Measurements from ENCODE around the gene CSNK2B.
"Not testable (repeated sequence)": the region's sequence is repeated elsewhere in the genome, so short reads cannot be mapped to it uniquely, and the experiment has no call there.

The CSNK2B gene

DNA sequence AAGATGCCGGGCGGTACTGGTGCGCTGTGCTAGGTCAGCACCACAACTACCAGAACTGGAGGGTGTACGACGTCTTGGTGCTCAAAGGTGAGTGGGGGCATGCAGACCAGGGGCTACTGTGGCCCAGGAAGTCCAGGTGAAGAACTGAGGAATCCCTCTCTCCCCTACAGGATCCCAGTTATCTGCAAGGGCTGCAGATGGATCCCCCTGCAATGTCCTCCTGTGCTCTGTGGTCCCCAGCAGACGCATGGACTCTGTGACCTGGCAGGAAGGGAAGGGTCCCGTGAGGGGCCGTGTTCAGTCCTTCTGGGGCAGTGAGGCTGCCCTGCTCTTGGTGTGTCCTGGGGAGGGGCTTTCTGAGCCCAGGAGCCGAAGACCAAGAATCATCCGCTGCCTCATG, 41.8 kb downstream of the CSNK2B start:
- POLR2A ChIA-PET = no interaction called here
- CTCF ChIA-PET = interaction anchor here (2.1 kb wide), 1 partner anchor 62 kb away, joined by 8 read pairs; no protein-coding TSS in a partner anchor

DNA sequence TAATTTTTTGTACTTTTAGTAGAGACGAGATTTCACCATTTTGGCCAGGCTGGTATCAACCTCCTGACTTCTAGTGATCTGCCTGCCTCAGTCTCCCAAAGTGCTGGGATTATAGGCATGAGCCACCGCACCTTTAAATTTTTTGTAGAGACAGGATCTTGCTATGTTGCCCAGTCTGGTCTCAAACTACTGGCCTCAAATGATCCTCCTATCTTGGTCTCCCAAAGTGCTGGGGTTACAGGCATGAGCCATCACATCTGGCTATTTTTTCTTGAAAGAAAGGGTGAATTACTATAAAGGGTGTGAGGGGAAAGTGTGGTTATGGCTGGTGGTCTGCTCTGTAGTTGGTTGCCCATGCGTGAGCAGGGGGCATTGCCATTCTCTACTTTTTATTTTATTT, 42.3 kb downstream of the CSNK2B start:
- CTCF ChIA-PET = interaction anchor here (1.6 kb wide), 1 partner anchor 12 kb away, joined by 3 read pairs; no protein-coding TSS in a partner anchor
- TF ChIP-seq, protein P1, sequence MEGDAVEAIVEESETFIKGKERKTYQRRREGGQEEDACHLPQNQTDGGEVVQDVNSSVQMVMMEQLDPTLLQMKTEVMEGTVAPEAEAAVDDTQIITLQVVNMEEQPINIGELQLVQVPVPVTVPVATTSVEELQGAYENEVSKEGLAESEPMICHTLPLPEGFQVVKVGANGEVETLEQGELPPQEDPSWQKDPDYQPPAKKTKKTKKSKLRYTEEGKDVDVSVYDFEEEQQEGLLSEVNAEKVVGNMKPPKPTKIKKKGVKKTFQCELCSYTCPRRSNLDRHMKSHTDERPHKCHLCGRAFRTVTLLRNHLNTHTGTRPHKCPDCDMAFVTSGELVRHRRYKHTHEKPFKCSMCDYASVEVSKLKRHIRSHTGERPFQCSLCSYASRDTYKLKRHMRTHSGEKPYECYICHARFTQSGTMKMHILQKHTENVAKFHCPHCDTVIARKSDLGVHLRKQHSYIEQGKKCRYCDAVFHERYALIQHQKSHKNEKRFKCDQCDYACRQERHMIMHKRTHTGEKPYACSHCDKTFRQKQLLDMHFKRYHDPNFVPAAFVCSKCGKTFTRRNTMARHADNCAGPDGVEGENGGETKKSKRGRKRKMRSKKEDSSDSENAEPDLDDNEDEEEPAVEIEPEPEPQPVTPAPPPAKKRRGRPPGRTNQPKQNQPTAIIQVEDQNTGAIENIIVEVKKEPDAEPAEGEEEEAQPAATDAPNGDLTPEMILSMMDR (IDR thresholded peaks at IDR 0.05; ENCODE audit: control extremely low read depth, extremely low read depth, low read depth, missing control alignments) = no peak
- no peak for DNase-seq (ENCODE audit: extremely low spot score)
- POLR2A ChIA-PET = no interaction called here

More for the DNA sequence above, 41.8 kb downstream of the CSNK2B start:
- TF ChIP-seq, protein P1 (IDR thresholded peaks at IDR 0.05; ENCODE audit: control extremely low read depth, extremely low read depth, low read depth, missing control alignments) = no peak
- no peak for DNase-seq (ENCODE audit: extremely low spot score)

DNA sequence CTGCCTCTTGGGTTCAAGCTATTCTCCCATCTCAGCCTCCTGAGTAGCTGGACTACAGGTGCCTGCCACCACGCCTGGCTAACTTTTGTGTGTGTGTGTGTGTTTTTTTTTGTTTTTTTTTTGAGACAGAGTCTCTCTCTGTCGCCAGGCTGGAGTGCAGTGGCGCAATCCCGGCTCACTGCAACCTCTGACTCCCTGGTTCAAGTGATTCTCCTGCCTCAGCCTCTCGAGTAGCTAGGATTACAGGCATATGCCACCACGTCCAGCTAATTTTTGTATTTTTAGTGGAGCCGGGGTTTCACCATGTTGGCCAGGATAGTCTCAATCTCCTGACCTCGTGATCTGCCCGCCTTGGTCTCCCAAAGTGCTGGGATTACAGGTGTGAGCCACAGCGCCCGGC, 43.3 kb downstream of the CSNK2B start:
- CTCF ChIA-PET = interaction anchor here (1.6 to 4.3 kb wide), 2 partner anchors 11 to 20 kb away, joined by 3 to 14 read pairs; partner anchors contain the start of gene DDAH2
- DNase-seq (ENCODE audit: extremely low spot score); POLR2A ChIA-PET: not testable (repeated sequence)

DNA sequence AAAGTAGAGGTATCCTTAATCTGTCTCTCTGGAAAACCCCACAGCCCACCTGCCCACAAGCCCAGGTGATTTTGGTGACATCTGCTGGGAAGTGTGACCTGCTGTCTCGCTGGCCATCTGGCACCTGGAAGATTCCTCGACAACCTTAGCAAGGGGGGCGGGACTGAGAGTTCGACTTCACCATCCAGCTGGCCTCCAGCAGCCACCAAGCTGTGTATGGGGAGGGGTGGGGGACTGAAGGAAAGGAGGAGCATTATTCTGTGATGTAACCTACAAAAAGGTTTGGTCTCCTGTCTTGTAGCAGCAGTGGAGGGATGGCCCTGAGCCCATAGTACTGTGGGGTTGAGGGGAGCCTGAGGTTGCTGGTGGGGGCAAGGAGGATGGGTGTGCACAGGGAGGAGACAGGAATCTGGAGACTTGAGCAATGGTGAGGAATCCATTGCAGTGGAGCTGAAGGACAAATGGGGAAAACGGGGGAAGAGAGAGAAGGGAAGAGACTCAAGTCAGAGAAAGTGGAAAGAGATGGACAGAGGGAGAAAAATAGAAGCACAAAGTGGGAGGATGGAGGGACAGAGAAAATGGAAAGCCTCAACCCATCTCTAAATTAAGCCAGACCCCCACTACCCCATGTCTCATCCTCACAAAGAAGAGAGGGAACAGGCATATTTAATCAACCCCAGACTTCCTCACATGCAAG, 44.8 kb downstream of the CSNK2B start:
- DNase-seq (ENCODE audit: extremely low spot score) = no peak
- ChIA-PET CTCF (interaction anchor here (1.5 to 4.3 kb wide), 4 partner anchors 15 to 119 kb away, joined by 4 to 14 read pairs (median 5); partner anchors contain the start of gene DDAH2), POLR2A (interaction anchor here (0.6 to 1.2 kb wide), 2 partner anchors 17 to 186 kb away, joined by 3 to 7 read pairs; no protein-coding TSS in a partner anchor)
- TF ChIP-seq, protein P1 (IDR thresholded peaks at IDR 0.05; ENCODE audit: control extremely low read depth, extremely low read depth, low read depth, missing control alignments) = no peak

DNA sequence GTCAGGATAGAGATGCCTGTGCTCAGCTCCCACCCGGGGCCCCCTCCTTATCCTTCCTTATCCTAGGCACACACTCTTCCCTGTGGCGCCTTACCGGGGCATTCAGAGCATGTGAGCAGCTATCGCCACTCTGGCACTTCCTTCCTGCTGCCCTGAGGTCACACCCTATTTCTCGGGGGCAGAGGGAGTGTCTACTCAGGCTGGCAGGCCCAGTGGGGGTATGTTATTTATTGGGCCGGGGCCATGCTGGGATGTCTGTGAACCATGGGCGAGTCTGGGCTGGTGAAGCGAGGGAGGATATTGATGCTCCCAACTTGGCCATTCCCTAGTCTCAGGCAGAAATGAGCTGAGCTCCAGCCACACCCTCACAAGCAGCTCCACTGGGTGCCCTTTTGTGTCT, 45.4 kb downstream of the CSNK2B start:
- ChIA-PET POLR2A (interaction anchor here (1.2 kb wide), 1 partner anchor 16 kb away, joined by 3 read pairs; no protein-coding TSS in a partner anchor), CTCF (interaction anchor here (1.5 to 4.3 kb wide), 4 partner anchors 14 to 119 kb away, joined by 4 to 14 read pairs (median 5); partner anchors contain the start of gene DDAH2)
- TF ChIP-seq, protein P1 (IDR thresholded peaks at IDR 0.05; ENCODE audit: control extremely low read depth, extremely low read depth, low read depth, missing control alignments) = no peak
- no peak for DNase-seq (ENCODE audit: extremely low spot score)

DNA sequence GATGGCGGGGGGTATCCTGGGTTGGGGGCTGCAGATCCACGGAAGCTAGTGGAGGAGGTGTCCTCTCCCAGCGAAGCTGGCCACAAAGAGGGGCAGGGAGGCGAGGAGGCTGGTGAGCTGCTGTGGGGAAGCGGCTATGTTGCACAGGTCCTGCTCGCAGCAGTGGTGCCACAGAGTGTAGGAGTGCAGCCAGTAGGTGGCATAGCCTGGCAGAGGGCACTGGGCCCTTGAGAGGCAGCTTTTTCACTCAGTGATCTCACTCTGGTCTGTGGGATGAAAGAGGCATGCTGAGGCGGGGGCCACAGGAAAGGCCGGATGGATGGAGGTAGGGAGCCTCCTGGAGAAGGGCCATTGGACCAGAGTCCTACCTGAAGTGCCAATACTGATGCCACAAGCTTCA, 46.4 kb downstream of the CSNK2B start:
- DNase-seq (ENCODE audit: extremely low spot score) = no peak
- POLR2A ChIA-PET = interaction anchor here (0.8 kb wide), 1 partner anchor 13 kb away, joined by 5 read pairs; no protein-coding TSS in a partner anchor
- TF ChIP-seq, protein P1 (IDR thresholded peaks at IDR 0.05; ENCODE audit: control extremely low read depth, extremely low read depth, low read depth, missing control alignments) = no peak
- CTCF ChIA-PET = interaction anchor here (1.5 to 4.3 kb wide), 3 partner anchors 13 to 57 kb away, joined by 5 to 14 read pairs (median 5); partner anchors contain the start of gene DDAH2

DNA sequence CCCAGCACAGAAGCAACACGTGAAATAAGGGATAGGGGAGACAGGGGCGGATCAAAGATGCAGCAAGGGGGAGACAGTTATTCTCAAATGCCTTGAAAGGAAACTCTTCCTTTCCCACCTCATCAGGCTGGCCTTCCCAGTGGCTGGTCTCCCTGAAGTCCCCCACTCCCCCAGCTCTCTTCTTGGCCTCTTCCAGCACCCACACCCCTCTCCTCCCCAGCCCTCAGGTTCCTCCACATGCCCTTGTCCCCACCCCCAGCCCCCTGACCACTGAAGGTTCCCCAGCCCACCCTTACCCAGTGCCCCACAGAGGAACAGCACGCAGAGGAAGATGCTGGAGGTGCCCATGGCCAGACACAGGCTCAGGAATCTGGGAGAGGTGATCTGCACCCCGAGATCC, 47.6 kb downstream of the CSNK2B start:
- no peak for DNase-seq (ENCODE audit: extremely low spot score)
- TF ChIP-seq, protein P1 (IDR thresholded peaks at IDR 0.05; ENCODE audit: control extremely low read depth, extremely low read depth, low read depth, missing control alignments) = no peak
- ChIA-PET POLR2A (no interaction called here), CTCF (interaction anchor here (1.0 to 3.1 kb wide), 5 partner anchors 10 to 25 kb away, joined by 4 to 21 read pairs (median 7); partner anchors contain the start of genes ABHD16A, DDAH2 and MPIG6B)

All from GM10248 (cell line).